ENCODE data around the gene TCN2. TPM values are rescaled to one million over a fixed set of nuclear protein-coding genes. Genes with fewer than 3 reads are reported as not detected.

Gene TCN2
- total RNA-seq, 2 experiments from 2014 or later = 0.19 to 0.41 TPM

GRCh38 chr22:30634471-30635233 lies 27.7 kb downstream of the TCN2 start:
- Mint-ChIP-seq H3K4me3 (peak overlapping the region; percentile 72), H3K27me3 (no peaks in the 10 kb centered on the region), H3K9me3 (ENCODE audit: low read depth) (no peaks in the 10 kb centered on the region), H3K27ac (peak overlapping the region; percentile 96), H3K4me1 (peaks cover 18% of the 10 kb centered on the region), H3K36me3 (peaks cover 10% of the 10 kb centered on the region)
- peak; percentile 67 for ATAC-seq
- DNase-seq = peak; percentile 93
- CTCF ChIA-PET = interaction anchor here (0.6 to 7.8 kb wide), 51 partner anchors 8 to 638 kb away, joined by 3 to 186 read pairs (median 4); partner anchors contain the start of genes DUSP18, OSBP2, PES1 and RNF215

- Mint-ChIP-seq H3K4me1 (peaks cover 20% of the 10 kb centered on the region), H3K27ac (peak within 1 kb of the TSS; percentile 96), H3K4me3 (peak within 1 kb of the TSS; percentile 72), H3K9me3 (ENCODE audit: low read depth) (no peaks in the 10 kb centered on the region), H3K36me3 (peaks cover 11% of the 10 kb centered on the region), H3K27me3 (no peaks in the 10 kb centered on the region)
- DNase-seq = peak; percentile 96
- CTCF ChIA-PET = interaction anchor here (0.7 to 7.8 kb wide), 36 partner anchors 10 to 637 kb away, joined by 3 to 186 read pairs (median 4); partner anchors contain the start of genes DUSP18, OSBP2, PES1 and RNF215
- peak; percentile 87 for ATAC-seq
These were observed 28.6 kb downstream of the TCN2 start, which contains the start of gene SLC35E4 for GRCh38 chr22:30635273-30636225. TSS of gene SLC35E4 (plus strand) at chr22:30635781. CDS start at chr22:30636451, 670 bp downstream.

GRCh38 chr22:30636226-30637077 lies 29.5 kb downstream of the TCN2 start:
- no peak for ATAC-seq
- Mint-ChIP-seq H3K27ac (peak overlapping the region; percentile 79), H3K9me3 (ENCODE audit: low read depth) (no peaks in the 10 kb centered on the region), H3K4me3 (peak overlapping the region; percentile 72), H3K4me1 (peaks cover 20% of the 10 kb centered on the region), H3K27me3 (no peaks in the 10 kb centered on the region), H3K36me3 (peaks cover 11% of the 10 kb centered on the region)
- DNase-seq = peak; percentile 51
- CTCF ChIA-PET = interaction anchor here (0.9 to 7.8 kb wide), 14 partner anchors 12 to 446 kb away, joined by 3 to 186 read pairs (median 12); partner anchors contain the start of genes DUSP18 and OSBP2

GRCh38 chr22:30637701-30638114 lies 30.7 kb downstream of the TCN2 start:
- ATAC-seq = no peak
- Mint-ChIP-seq H3K4me1 (peaks cover 22% of the 10 kb centered on the region), H3K4me3 (peak overlapping the region; percentile 72), H3K36me3 (peaks cover 11% of the 10 kb centered on the region), H3K9me3 (ENCODE audit: low read depth) (no peaks in the 10 kb centered on the region), H3K27me3 (no peaks in the 10 kb centered on the region), H3K27ac (no peak overlapping the region)
- CTCF ChIA-PET = interaction anchor here (7.8 kb wide), 1 partner anchor 118 kb away, joined by 186 read pairs; no protein-coding TSS in a partner anchor
- no peak for DNase-seq

GRCh38 chr22:30640361-30640760 lies 33.4 kb downstream of the TCN2 start:
- Mint-ChIP-seq H3K4me1 (peaks cover 33% of the 10 kb centered on the region), H3K27ac (no peak overlapping the region), H3K4me3 (no peak overlapping the region), H3K27me3 (no peaks in the 10 kb centered on the region), H3K9me3 (ENCODE audit: low read depth) (no peaks in the 10 kb centered on the region), H3K36me3 (peaks cover 11% of the 10 kb centered on the region)
- ATAC-seq (no peak), DNase-seq (no peak)
- CTCF ChIA-PET = interaction anchor here (0.7 to 1.6 kb wide), 2 partner anchors 9 to 298 kb away, joined by 3 to 5 read pairs; no protein-coding TSS in a partner anchor

GRCh38 chr22:30640839-30641430 lies 34.0 kb downstream of the TCN2 start:
- no peaks in the 10 kb centered on the region for H3K9me3 Mint-ChIP-seq (ENCODE audit: low read depth)
- peaks cover 11% of the 10 kb centered on the region for H3K36me3 Mint-ChIP-seq
- DNase-seq (no peak), ATAC-seq (no peak)
- CTCF ChIA-PET = interaction anchor here (1.6 to 2.9 kb wide), 2 partner anchors 8 to 114 kb away, joined by 5 to 10 read pairs; no protein-coding TSS in a partner anchor
- no peaks in the 10 kb centered on the region for H3K27me3 Mint-ChIP-seq
- H3K27ac Mint-ChIP-seq = peak overlapping the region; percentile 5
- H3K4me3 Mint-ChIP-seq = no peak overlapping the region
- peaks cover 32% of the 10 kb centered on the region for H3K4me1 Mint-ChIP-seq

- CTCF ChIA-PET = interaction anchor here (1.2 to 3.5 kb wide), 3 partner anchors 9 to 112 kb away, joined by 3 to 15 read pairs (median 10); no protein-coding TSS in a partner anchor
- no peak overlapping the region for H3K4me3 Mint-ChIP-seq
These were observed 36.3 kb downstream of the TCN2 start for GRCh38 chr22:30643055-30643875.

GRCh38 chr22:30646518-30647160 lies 39.7 kb downstream of the TCN2 start:
- CTCF ChIA-PET = interaction anchor here (0.8 to 3.5 kb wide), 2 partner anchors 12 kb away, joined by 3 to 15 read pairs; no protein-coding TSS in a partner anchor
- H3K9me3 Mint-ChIP-seq (ENCODE audit: low read depth) = no peaks in the 10 kb centered on the region
- no peak overlapping the region for H3K4me3 Mint-ChIP-seq
- no peak for DNase-seq
- ATAC-seq = no peak
- no peaks in the 10 kb centered on the region for H3K36me3 Mint-ChIP-seq
- H3K27me3 Mint-ChIP-seq = no peaks in the 10 kb centered on the region
- peaks cover 39% of the 10 kb centered on the region for H3K4me1 Mint-ChIP-seq
- no peak overlapping the region for H3K27ac Mint-ChIP-seq

More at GRCh38 chr22:30643055-30643875, 36.3 kb downstream of the TCN2 start:
- ATAC-seq = no peak
- H3K9me3 Mint-ChIP-seq (ENCODE audit: low read depth) = no peaks in the 10 kb centered on the region
- H3K27me3 Mint-ChIP-seq = no peaks in the 10 kb centered on the region
- DNase-seq = no peak
- peaks cover 24% of the 10 kb centered on the region for H3K4me1 Mint-ChIP-seq
- H3K36me3 Mint-ChIP-seq = peaks cover 6% of the 10 kb centered on the region
- peak overlapping the region; percentile 45 for H3K27ac Mint-ChIP-seq

GRCh38 chr22:30647536-30647935 lies 40.6 kb downstream of the TCN2 start:
- H3K27me3 Mint-ChIP-seq = no peaks in the 10 kb centered on the region
- H3K36me3 Mint-ChIP-seq = no peaks in the 10 kb centered on the region
- no peak overlapping the region for H3K4me3 Mint-ChIP-seq
- DNase-seq = no peak
- CTCF ChIA-PET = interaction anchor here (0.8 to 1.0 kb wide), 2 partner anchors 13 to 108 kb away, joined by 3 read pairs; no protein-coding TSS in a partner anchor
- H3K4me1 Mint-ChIP-seq = peaks cover 44% of the 10 kb centered on the region
- ATAC-seq = no peak
- H3K27ac Mint-ChIP-seq = no peak overlapping the region
- H3K9me3 Mint-ChIP-seq (ENCODE audit: low read depth) = no peaks in the 10 kb centered on the region

- Mint-ChIP-seq H3K4me3 (no peak overlapping the region), H3K9me3 (ENCODE audit: low read depth) (no peaks in the 10 kb centered on the region), H3K27me3 (no peaks in the 10 kb centered on the region), H3K36me3 (peaks cover 1% of the 10 kb centered on the region), H3K27ac (peak overlapping the region; percentile 86), H3K4me1 (peaks cover 38% of the 10 kb centered on the region)
- no peak for DNase-seq
- ATAC-seq = no peak
- CTCF ChIA-PET = interaction anchor here (0.6 to 4.1 kb wide), 6 partner anchors 8 to 142 kb away, joined by 3 to 36 read pairs (median 5); partner anchors contain the start of genes DUSP18 and SLC35E4
These were observed 41.9 kb downstream of the TCN2 start for GRCh38 chr22:30648825-30649224.

All from activated CD8-positive, alpha-beta memory T cell treated with anti-CD3 and anti-CD28 coated beads, Interleukin-2, amount 10 ng/mL, durations not matched to agents 7 days and 5 days (primary cell).